GM19468 (cell line): ENCODE results near the gene GRIK1.

Source experiments
- ATAC-seq: cut with Tn5 transposase; IDR thresholded peaks from one replicate; pipeline ENCODE4 v1.9.1; 2021; ENCODE audit warnings: mild to moderate bottlenecking, moderate library complexity, moderate number of reproducible peaks; ENCODE audit not compliant: unreplicated experiment; ENCODE audit errors: extremely low read depth

The GRIK1 gene

DNA sequence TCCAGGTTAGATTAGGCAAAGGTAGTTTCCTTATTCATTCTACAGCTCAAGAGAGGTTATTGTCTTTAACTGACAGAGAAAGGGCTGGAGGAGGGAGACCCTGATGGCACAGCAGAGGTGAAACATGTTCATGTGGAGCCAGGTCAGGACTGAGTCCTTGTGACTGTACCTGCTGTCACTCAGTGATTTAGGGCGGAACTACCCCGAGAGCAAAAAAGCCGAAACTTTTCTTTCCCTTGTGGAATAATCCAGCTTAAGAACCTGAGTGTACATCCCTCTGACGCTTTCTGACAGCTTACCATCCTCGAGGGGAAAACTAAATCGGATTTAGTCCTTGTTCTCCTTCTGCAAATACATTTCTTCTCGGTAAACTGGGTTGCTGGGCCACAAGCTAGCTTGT lies 367.8 kb downstream of the GRIK1 start:
- no peak for ATAC-seq

DNA sequence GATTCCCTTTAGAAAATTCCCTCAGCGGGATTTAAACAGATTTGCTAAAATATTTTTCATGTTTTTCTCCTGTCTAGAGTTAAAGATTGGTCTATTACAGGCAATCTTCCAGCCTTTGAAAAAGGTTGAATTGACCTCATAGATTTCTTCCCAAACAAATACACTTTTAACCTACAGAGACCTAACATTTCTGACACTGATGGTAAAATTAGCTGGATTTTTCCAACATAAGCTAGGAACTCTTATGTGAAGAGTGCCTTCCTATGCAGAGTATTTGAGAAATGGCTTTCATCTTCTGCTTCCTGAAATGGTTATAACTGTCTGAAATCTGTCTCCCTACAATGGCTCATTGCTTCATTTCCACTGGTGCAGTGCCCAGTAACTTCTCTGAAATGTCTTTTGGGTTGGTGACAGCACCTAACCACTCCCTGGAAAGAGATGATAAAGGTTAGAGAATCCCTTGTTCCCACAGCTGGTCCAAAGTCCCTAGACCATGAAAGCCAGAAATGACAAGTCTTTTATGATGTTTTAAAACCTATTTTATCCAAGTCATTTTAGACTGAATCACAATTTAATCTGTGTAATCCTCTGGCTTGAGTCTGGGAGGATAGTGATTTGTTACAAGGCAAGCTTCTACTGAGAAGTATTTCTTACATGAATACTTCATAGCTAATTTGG lies 371.6 kb downstream of the GRIK1 start:
- no peak for ATAC-seq

DNA sequence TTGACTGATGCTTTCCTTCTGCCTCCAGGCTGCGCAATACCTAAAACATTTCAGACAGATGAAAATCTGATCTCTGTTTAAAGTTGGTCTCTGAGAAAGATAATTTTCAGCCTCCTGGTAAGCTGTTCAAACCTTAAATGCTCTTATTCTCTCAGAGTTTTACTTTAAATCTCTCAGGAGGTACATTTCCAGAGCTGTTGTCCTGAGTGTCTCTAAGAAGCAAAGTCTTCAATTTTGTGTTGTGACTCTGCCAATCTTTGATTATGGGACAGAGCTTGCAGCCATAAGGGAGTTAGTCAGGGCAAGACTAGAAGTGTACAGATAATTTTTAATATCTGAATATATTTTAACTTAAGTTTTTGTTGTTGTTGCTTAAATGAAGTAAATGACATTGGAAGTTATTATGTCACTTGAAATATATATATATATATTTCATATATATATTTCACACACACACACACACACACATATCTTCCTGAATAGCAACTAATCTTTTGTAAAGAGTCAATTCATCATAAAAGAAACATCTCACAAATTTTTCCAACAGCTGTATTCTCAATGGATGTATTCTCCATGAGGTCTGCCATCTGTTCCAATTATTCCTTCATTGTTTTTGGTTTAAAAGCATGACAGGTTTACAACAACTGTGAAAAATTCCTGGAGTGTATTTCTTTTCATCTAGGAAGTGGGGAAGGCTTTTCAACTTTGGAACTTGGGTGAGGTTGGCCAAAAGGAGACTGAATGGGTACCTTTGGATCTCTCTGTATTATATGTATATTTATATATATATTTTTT lies 381.7 kb downstream of the GRIK1 start:
- ATAC-seq, result no peak

DNA sequence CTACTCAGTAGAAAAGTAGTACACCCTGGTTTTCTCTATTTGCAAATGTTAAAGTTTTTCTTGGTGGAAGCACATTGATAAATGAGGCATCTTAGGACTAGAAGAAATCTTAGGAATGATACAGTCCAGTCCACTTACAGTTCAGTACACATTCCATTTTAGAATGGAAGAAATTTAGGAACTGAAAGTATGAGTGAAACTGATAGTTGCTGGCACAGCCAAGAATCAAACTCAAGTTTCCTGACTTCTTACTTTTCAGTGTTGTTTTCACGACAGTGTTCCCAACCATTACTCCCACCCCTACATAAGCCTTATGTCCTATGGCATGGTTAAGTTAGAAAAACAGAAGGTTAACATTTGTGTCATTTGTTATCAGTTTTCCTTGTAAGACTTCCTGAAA lies 382.6 kb downstream of the GRIK1 start:
- ATAC-seq, result no peak

DNA sequence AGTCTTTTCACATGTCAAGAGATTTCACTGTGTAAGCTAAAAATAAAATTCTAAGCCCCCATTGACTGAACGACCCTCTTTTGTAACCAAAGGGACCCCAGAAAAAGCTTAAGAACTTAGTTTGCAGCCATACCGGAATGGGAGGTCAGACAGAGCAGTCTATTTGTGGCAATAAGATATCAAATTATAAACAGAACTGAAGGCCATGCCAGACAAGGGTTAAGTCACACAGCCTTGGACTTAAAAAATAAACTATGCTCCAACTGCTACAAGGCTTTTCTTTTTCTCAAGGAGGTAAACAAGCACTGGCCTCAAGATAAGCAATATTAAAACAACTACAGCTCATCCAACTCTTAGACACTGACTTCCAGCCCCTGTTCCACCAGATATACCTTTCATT lies 384.2 kb downstream of the GRIK1 start:
- ATAC-seq, result no peak

DNA sequence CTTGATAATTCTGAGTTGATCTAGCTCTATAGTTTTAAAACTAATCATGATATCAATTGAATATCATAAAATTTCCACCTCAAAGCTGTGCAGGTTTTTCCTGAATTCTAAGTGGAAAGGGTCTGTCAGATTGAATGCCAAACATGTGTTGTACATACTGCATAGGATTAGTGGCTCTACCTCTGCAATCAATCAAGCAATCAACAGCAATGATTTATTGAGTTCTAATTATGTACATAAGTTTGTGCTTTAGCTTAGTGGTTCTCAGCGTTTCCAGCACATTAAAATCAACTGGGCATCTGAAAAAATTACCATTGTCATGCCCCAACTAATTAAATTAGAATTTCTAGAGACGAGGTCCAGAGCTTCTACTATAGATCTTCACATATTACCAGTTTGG lies 389.6 kb downstream of the GRIK1 start:
- no peak for ATAC-seq

DNA sequence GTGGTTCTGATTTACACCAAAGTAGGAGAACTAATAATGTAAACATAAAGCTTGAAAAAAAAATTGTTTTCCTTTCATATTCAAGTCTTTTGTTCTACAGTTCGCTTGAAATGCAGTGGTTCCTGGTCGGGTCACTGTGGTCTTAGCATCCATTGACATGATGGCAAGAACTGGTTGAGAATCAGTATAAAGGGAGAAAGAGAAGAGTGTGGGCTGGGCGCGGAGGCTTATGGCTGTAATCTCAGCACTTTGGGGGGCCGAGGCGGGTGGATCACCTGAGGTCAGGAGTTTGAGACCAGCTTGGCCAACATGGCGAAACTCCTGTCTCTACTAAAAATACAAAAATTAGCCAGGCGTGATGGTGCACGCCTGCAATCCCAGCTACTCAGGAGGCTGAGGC lies 390.2 kb downstream of the GRIK1 start:
- no peak for ATAC-seq

DNA sequence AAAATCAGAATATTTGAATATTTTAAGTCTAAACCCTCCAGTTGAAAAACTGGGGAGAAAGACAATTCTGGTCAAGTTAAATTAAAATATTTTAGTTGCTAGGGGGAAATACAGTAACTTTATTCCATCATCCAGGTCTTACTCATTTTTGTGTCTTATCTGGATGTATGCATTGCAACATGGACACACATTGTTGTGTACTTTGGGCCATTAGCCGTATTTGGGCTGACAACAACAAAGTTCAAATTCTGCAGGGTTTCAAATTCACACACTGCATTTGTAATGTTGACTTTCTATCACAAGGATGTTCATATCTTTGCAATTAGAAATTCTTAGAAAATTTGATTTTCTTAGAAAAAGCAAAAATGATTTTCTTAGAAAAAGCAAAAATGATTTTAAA lies 391.8 kb downstream of the GRIK1 start:
- no peak for ATAC-seq

DNA sequence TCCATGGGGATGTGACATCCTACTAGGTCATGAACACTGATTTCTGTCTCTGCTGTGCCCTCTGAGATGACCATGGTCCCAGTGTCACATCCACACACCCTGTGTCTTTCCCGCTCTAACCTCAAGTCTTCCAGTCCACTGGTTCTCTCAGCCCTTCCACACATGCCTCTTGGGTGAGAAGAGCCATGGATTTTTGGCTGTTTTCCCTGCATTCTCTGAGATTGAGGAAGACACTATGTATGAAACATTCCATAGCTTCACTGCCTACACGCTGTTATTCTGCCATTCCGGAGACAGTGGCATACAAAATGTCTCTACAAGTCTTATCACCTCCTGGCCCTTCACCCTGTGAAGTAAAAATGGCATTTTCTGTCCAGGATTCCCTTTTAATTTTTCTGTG lies 393.7 kb downstream of the GRIK1 start:
- no peak for ATAC-seq

DNA sequence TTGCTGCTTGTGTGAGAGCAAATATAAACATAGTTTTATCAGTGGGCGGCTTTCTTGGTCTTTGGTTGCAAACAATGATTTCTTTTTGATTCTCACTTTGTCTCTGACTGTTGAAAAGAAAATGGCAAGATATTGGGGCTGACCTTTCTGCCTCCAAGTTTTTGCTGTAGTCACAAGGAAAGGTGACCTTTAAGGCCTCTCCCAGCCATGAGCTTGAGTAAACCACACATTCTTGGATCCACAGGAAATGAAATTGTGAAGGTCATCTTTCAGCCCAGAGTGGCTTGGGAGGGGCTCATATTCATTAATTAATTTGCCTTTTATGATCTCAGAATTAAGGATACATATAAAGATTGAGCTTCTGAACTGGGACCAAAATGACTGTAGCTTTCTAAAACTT lies 399.5 kb downstream of the GRIK1 start:
- no peak for ATAC-seq

DNA sequence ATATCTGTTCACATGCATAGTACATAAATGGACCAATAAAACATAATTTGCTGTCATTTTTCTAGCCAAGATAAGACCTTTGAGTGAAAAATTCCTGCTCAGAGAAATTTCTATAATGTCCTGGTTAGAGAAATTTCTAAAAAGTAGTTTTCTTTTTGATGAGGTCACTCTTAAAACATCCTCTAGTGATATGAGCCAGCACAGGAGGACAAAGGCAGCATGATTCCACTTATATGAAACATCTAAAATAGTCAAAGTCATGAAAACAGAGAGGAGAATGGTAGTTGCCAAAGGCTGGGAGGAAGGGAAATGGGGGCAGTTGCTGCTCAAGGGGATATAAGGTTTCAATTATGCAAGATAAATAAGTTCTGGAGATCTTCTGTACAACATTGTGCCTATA lies 401.7 kb downstream of the GRIK1 start:
- ATAC-seq, result no peak

DNA sequence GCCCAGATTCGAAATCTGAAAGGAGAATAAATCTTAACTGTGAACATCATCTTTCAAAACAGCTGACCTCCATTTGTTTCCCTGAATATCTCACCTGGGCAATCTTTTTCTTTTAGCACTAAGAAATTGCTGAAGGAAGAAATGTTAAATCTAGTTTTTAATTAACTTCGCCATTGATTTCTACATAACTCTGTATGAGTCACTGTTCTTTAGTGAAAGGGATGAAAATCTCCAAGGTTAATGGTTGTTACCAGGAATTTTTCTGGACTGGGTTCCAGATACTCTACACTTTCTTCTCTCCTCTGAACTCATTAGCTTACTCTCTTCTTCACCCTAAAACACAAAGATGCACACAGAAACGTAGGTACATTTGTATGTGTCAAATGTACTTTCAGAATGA lies 405.3 kb downstream of the GRIK1 start:
- ATAC-seq, result no peak

DNA sequence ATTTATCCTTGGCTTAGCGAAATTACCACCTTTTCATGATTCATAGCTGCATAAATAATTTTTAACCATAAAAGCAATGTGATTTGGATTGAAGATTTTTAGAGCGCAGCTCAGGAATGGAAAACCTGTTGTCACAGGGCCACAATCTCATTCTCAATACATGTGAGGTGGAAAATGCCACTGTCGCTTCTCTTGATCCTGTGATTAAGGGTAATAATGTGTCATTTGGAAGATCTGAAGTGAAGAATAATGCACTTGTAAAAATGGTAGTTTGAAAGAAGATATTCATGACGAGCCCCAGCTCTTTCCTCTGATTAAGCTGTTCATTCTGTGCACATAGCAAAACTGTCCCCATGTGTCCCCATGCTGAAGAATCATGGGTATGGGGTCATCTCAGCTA lies 410.7 kb downstream of the GRIK1 start:
- ATAC-seq, result no peak

DNA sequence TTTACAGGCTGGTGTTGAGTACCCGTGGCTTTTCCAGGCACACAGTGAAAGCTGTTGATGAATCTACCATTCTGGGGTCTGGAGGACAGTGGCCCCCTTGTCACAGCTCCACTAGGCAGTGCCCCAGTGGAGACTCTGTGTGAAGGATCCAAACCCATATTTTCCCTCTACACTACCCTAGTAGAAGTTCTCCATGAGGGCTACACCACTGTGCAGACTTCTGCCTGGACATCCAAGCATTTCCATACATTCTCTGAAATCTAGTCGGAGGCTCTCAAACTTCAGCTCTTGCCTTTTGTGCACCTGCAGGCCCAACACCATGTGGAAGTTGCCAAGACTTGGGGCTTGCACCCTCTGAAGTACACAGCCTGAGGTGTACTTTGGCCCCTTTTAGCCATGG lies 413.3 kb downstream of the GRIK1 start:
- ATAC-seq, result no peak

DNA sequence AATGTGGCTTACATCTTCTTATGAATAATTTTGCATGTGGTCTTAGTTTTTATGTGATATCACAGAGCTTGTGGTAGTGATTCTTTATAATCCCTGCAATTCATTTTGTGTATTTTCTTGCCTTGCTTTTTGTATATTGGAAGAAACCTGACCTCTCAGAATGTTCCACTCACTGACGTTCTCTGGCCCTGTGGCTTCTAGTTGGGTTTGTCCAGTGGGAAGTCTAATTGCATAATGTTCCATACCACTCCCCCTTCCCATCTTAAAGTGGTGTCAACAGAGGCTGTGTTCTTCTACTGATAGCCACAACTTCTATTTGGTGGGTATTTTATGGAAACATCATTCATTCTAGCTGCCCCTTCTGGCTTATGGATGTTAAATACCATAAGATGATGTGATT lies 415.7 kb downstream of the GRIK1 start:
- ATAC-seq, result no peak

DNA sequence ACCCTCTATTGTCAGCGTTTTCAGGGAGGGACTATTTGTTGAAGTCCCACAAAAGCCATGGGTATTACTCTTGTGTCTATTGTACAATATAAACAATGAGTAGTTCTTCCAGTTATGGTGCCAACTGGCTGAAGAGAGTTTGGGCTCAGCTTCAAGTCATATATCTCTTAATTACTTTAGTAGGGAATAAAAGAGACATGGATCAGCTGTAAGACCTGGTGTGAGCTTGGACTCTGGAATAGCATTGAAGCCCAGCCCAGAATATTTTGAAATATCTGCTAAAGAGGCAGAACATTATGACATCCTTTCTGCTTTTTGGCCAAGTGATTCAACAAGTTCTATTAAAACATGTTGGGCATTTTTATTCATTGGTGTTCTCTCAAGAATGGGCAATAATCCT lies 416.1 kb downstream of the GRIK1 start:
- ATAC-seq, result no peak

DNA sequence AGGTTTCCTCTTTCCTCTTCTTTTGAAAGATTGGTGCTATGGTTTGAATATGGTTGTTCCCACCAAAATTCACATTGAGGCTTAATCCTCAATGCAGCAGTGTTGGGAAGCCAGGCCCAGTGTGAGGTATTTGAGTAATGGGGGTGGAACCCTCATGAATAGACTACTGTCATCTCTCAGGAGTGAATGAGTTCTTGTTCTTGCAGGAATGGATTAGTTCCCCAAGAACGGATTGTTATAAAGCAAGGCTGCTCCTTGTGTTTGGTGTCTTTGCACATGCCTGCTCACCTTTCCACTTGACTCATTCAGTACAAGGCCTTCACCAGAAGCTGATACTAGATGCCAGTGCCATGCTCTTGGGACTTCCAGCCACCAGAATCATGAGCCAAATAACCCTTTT lies 417.9 kb downstream of the GRIK1 start:
- ATAC-seq, result no peak

DNA sequence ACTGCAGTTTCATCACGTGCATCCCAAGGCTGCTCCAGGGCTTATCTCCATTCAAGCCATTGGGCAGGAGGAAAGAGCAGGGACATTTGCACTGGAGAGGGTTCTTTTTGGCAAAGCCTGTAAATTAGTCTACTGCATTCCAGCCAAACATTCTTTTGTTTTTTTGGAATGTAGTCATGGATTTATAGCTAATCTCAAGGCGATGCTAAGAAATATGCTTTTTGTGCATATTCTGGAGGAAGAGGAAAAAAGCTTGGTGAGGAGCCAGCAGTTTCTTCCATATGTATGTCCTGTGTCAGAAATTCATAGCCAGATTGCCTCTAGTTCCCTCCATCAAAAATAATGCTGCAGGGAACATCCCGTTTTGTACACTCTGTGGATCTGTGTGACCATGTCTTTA lies 419.6 kb downstream of the GRIK1 start:
- ATAC-seq, result no peak

DNA sequence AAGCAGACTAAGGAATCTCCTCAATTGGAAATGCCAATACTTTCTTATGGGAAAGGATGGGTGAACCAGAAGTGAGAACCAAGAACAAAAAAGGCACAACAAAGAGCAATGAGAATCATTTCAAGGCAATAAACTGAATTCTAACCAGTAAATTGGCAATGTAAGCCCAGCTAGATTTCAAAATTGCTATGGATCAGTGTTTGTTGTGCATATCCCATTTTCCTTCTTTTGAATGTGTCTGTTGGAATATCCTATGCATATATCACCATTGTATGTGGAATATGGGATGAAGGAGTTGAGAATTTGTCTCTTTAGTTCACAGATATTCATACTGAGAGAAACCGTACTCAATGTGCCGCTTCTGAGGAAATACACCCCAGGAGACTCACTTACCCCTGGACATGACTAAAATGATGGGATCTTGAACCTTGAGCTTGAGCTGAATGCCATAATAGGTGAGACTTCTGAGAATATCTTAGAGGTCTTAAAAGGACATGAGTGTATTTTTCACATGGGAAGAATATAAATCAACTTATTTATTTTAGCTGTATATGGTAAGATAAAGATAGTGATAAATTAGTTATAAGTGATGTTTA lies 425.0 kb downstream of the GRIK1 start:
- no peak for ATAC-seq

DNA sequence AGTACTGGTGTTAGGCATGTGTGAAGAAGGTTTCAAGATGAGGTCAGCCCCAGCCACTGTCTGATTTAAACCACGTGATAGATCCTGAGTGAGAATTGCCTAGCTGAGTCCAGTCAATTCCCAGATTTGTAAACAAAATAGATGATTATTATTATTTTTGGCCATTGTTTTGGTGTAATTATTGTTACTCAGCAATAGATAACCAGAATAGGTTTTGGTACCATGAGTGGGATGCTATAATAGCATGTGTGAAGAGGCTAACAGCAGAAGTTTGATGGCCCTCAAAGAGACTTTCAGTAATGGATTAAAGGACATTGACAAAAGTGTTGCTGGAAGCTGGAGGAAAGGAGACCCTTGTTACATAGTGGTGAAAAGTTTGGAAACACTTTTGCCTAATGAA lies 426.3 kb downstream of the GRIK1 start:
- ATAC-seq, result no peak

DNA sequence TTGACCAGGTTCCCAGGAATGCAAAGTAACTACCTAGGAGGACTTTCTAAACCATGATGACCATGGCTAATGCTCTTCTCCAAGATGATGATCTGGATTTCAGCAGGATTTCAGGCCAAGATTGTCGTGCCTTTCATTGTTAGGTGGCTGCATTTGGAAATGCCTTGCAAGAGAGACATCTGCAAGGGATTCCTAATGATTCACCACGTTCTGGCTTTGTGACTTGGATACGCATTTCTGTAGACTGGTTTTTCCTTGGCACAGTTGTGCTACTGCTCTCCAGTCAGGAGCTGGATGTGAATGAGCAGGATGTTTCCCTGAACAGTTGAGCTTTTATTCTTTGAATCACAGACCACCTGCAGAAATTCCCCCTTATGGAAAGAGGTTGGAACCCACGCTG lies 428.7 kb downstream of the GRIK1 start:
- no peak for ATAC-seq

DNA sequence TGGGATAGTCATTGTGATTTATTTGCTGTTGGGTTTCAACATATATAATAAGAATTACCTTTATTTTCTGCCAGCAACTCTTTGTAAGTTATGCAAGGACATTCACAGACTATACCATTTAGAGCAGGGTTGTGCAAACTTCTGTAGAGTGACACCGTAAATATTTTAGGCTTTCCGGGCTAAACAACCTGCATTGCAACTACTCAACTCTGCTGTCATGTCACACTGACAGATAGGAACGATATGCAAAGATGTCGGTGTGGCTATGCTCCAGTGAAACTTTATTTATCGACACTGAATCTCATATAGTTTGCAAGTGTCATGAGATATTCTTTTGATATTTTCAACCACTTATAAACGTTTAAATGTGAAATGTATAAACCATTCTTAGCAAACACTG lies 430.7 kb downstream of the GRIK1 start:
- no peak for ATAC-seq
